Memory B cell (primary cell): ENCODE measurements around the gene CCDC40.
"Not testable (repeated sequence)": the region's sequence is repeated elsewhere in the genome, so short reads cannot be mapped to it uniquely, and the experiment has no call there.

Experiments
- ATAC-seq: fragments of 150-1000 bp; cut with Tn5 transposase; 2 replicates; pipeline ENCODE4 v1.10.0; 2021; ENCODE audit warnings: low read depth, mild to moderate bottlenecking, moderate library complexity
- DNase-seq, 2 donors: peaks; one replicate each; pipeline ENCODE4 v3.0.0; 2022; ENCODE audit warnings: low spot score in 2 of 2
- H3K27ac Mint-ChIP-seq: one replicate; pipeline ENCODE4 v1.8.0; 2022; ENCODE audit warnings: mild to moderate bottlenecking, moderate library complexity, mixed read lengths
- H3K27me3 Mint-ChIP-seq: one replicate; pipeline ENCODE4 v1.8.0; 2022; ENCODE audit warnings: mixed read lengths
- H3K36me3 Mint-ChIP-seq: one replicate; pipeline ENCODE4 v1.8.0; 2022; ENCODE audit warnings: mild to moderate bottlenecking, mixed read lengths
- H3K4me1 Mint-ChIP-seq: one replicate; pipeline ENCODE4 v1.8.0; 2022; ENCODE audit warnings: mixed read lengths
- H3K4me3 Mint-ChIP-seq: one replicate; pipeline ENCODE4 v1.8.0; 2022; ENCODE audit warnings: mild to moderate bottlenecking, moderate library complexity, mixed read lengths
- H3K9me3 Mint-ChIP-seq: one replicate; pipeline ENCODE4 v1.8.0; 2022; ENCODE audit warnings: mixed read lengths

Gene CCDC40

GRCh38 chr17:80083136-80083661 lies 46.8 kb downstream of the CCDC40 start:
- Mint-ChIP-seq H3K9me3 (no peaks in the 10 kb centered on the region), H3K27ac (no peak overlapping the region), H3K4me1 (peaks cover 3% of the 10 kb centered on the region), H3K27me3 (peaks cover 9% of the 10 kb centered on the region), H3K36me3 (no peaks in the 10 kb centered on the region), H3K4me3 (no peak overlapping the region)
- no peak for DNase-seq
- ATAC-seq = no peak

GRCh38 chr17:80084773-80085172 lies 48.3 kb downstream of the CCDC40 start:
- no peak for ATAC-seq
- Mint-ChIP-seq H3K27ac (no peak overlapping the region), H3K4me3 (no peak overlapping the region), H3K36me3 (no peaks in the 10 kb centered on the region), H3K9me3 (no peaks in the 10 kb centered on the region), H3K4me1 (peaks cover 3% of the 10 kb centered on the region), H3K27me3 (peaks cover 9% of the 10 kb centered on the region)
- DNase-seq = no peak

- DNase-seq (no peak), ATAC-seq (no peak)
- peaks cover 3% of the 10 kb centered on the region for H3K4me1 Mint-ChIP-seq
- H3K36me3 Mint-ChIP-seq = no peaks in the 10 kb centered on the region
- H3K4me3 Mint-ChIP-seq = no peak overlapping the region
- H3K27me3 Mint-ChIP-seq = peaks cover 9% of the 10 kb centered on the region
- no peaks in the 10 kb centered on the region for H3K9me3 Mint-ChIP-seq
- no peak overlapping the region for H3K27ac Mint-ChIP-seq
Measured at GRCh38 chr17:80086081-80086480, 49.6 kb downstream of the CCDC40 start.

- ATAC-seq (no peak), DNase-seq (no peak)
- peaks cover 3% of the 10 kb centered on the region for H3K4me1 Mint-ChIP-seq
- no peaks in the 10 kb centered on the region for H3K9me3 Mint-ChIP-seq
- H3K36me3 Mint-ChIP-seq = no peaks in the 10 kb centered on the region
- H3K27me3 Mint-ChIP-seq = peaks cover 9% of the 10 kb centered on the region
- H3K27ac Mint-ChIP-seq = no peak overlapping the region
- no peak overlapping the region for H3K4me3 Mint-ChIP-seq
Measured at GRCh38 chr17:80086616-80087015, 50.2 kb downstream of the CCDC40 start.

GRCh38 chr17:80087346-80088265 lies 51.2 kb downstream of the CCDC40 start:
- H3K9me3 Mint-ChIP-seq = no peaks in the 10 kb centered on the region
- H3K36me3 Mint-ChIP-seq = no peaks in the 10 kb centered on the region
- no peak for ATAC-seq
- H3K27me3 Mint-ChIP-seq = peaks cover 9% of the 10 kb centered on the region
- H3K4me3 Mint-ChIP-seq = no peak overlapping the region
- H3K27ac Mint-ChIP-seq = no peak overlapping the region
- DNase-seq = no peak
- peaks cover 3% of the 10 kb centered on the region for H3K4me1 Mint-ChIP-seq

- Mint-ChIP-seq H3K4me3 (no peak overlapping the region), H3K4me1 (no peaks in the 10 kb centered on the region), H3K27me3 (peaks cover 8% of the 10 kb centered on the region), H3K9me3 (no peaks in the 10 kb centered on the region), H3K36me3 (no peaks in the 10 kb centered on the region), H3K27ac (no peak overlapping the region)
- no peak for DNase-seq
- no peak for ATAC-seq
Measured at GRCh38 chr17:80089762-80090161, 53.3 kb downstream of the CCDC40 start.

GRCh38 chr17:80090164-80090563 lies 53.7 kb downstream of the CCDC40 start:
- H3K9me3 Mint-ChIP-seq, H3K4me3 Mint-ChIP-seq, H3K27ac Mint-ChIP-seq, H3K4me1 Mint-ChIP-seq, DNase-seq, H3K27me3 Mint-ChIP-seq, ATAC-seq, H3K36me3 Mint-ChIP-seq: not testable (repeated sequence)

- DNase-seq (no peak), ATAC-seq (no peak)
- H3K4me1 Mint-ChIP-seq = no peaks in the 10 kb centered on the region
- H3K4me3 Mint-ChIP-seq = no peak overlapping the region
- H3K9me3 Mint-ChIP-seq = no peaks in the 10 kb centered on the region
- no peaks in the 10 kb centered on the region for H3K36me3 Mint-ChIP-seq
- H3K27ac Mint-ChIP-seq = no peak overlapping the region
- peaks cover 13% of the 10 kb centered on the region for H3K27me3 Mint-ChIP-seq
Measured at GRCh38 chr17:80091376-80091775, 54.9 kb downstream of the CCDC40 start.

GRCh38 chr17:80092959-80093358 lies 56.5 kb downstream of the CCDC40 start:
- no peak overlapping the region for H3K27ac Mint-ChIP-seq
- no peaks in the 10 kb centered on the region for H3K36me3 Mint-ChIP-seq
- no peak for ATAC-seq
- H3K27me3 Mint-ChIP-seq = peaks cover 16% of the 10 kb centered on the region
- no peaks in the 10 kb centered on the region for H3K9me3 Mint-ChIP-seq
- H3K4me1 Mint-ChIP-seq = no peaks in the 10 kb centered on the region
- H3K4me3 Mint-ChIP-seq = no peak overlapping the region
- no peak for DNase-seq

GRCh38 chr17:80095038-80095843 lies 58.8 kb downstream of the CCDC40 start:
- Mint-ChIP-seq H3K4me1 (no peaks in the 10 kb centered on the region), H3K27ac (no peak overlapping the region), H3K4me3 (no peak overlapping the region), H3K27me3 (peaks cover 12% of the 10 kb centered on the region), H3K9me3 (no peaks in the 10 kb centered on the region), H3K36me3 (no peaks in the 10 kb centered on the region)
- ATAC-seq (no peak), DNase-seq (no peak)

- Mint-ChIP-seq H3K36me3 (no peaks in the 10 kb centered on the region), H3K27me3 (peaks cover 12% of the 10 kb centered on the region), H3K9me3 (no peaks in the 10 kb centered on the region), H3K27ac (no peak overlapping the region), H3K4me1 (peaks cover 4% of the 10 kb centered on the region), H3K4me3 (no peak overlapping the region)
- no peak for DNase-seq
- ATAC-seq = no peak
Measured at GRCh38 chr17:80095844-80096475, 59.5 kb downstream of the CCDC40 start.

GRCh38 chr17:80096561-80097021 lies 60.1 kb downstream of the CCDC40 start:
- H3K4me3 Mint-ChIP-seq = no peak overlapping the region
- H3K4me1 Mint-ChIP-seq = peaks cover 5% of the 10 kb centered on the region
- ATAC-seq = no peak
- H3K27ac Mint-ChIP-seq = no peak overlapping the region
- H3K36me3 Mint-ChIP-seq = no peaks in the 10 kb centered on the region
- DNase-seq = no peak
- peaks cover 12% of the 10 kb centered on the region for H3K27me3 Mint-ChIP-seq
- H3K9me3 Mint-ChIP-seq = no peaks in the 10 kb centered on the region

GRCh38 chr17:80097127-80097621 lies 60.7 kb downstream of the CCDC40 start:
- Mint-ChIP-seq H3K4me3 (no peak overlapping the region), H3K27me3 (peaks cover 12% of the 10 kb centered on the region), H3K36me3 (no peaks in the 10 kb centered on the region), H3K27ac (no peak overlapping the region), H3K9me3 (no peaks in the 10 kb centered on the region), H3K4me1 (peaks cover 8% of the 10 kb centered on the region)
- ATAC-seq = no peak
- DNase-seq = no peak
